Measurements from ENCODE around the gene COA1. TPM values are rescaled to one million over a fixed set of nuclear protein-coding genes. Genes with fewer than 3 reads are reported as not detected.

COA1 gene
- total RNA-seq, 4 donors from 2014 or later, result 59.4 to 72.0 (median 68.7) TPM

DNA sequence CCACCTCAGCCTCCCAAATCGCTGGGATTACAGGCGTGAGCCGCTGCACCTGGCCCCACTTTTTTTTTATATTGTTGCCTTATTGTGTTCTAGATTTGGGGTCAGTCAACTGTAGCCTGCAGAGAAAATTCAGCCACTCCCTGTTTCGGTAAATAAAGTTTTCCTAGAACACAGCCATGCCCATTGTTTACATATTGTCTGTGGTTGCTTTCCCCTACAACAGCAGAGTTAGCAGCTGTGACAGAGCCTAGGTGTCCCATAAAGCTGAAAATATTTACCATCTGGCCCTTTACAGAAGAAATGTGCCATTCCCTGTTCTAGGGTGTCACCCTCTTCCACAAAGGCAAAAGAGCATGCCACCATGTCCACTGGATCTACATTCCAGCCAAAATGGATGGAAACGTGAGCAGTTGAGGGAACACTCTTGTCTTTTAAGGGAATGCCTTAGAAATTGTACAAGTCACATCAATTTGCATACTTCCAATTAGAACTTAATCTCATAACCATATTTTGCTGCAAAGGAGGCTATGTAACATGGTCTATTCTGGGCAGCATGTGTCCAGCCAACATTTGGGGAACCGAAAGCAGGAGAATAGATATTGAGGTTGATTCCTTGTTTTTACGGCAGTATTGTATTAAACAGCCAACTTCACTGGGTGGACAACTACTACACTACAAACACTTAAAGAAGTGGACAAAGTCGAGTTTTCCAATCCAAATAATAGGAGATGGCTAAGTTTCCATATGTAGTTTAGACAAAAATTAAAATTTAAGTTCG lies 18.2 kb upstream of the COA1 start:
- Histone ChIP-seq H3K9me3 (no peaks in the 10 kb centered on the region), H3K27me3 (no peaks in the 10 kb centered on the region), H3K36me3 (no peaks in the 10 kb centered on the region), H3K27ac (no peak overlapping the region), H3K4me1 (no peaks in the 10 kb centered on the region), H3K4me3 (replicated peaks in 1 of 3) (no peak overlapping the region)
- TF ChIP-seq, protein P1, sequence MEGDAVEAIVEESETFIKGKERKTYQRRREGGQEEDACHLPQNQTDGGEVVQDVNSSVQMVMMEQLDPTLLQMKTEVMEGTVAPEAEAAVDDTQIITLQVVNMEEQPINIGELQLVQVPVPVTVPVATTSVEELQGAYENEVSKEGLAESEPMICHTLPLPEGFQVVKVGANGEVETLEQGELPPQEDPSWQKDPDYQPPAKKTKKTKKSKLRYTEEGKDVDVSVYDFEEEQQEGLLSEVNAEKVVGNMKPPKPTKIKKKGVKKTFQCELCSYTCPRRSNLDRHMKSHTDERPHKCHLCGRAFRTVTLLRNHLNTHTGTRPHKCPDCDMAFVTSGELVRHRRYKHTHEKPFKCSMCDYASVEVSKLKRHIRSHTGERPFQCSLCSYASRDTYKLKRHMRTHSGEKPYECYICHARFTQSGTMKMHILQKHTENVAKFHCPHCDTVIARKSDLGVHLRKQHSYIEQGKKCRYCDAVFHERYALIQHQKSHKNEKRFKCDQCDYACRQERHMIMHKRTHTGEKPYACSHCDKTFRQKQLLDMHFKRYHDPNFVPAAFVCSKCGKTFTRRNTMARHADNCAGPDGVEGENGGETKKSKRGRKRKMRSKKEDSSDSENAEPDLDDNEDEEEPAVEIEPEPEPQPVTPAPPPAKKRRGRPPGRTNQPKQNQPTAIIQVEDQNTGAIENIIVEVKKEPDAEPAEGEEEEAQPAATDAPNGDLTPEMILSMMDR (IDR thresholded peaks at IDR 0.05), result no peak
- TF ChIP-seq POLR2A (IDR thresholded peaks at IDR 0.05), result no peak
- intact Hi-C loops (cut with DNase I), result no loop called here
- WGBS, 2 donors, result 86 to 87% methylated on average over 9 of the region's 9 CpGs
- DNase-seq, result no peak

DNA sequence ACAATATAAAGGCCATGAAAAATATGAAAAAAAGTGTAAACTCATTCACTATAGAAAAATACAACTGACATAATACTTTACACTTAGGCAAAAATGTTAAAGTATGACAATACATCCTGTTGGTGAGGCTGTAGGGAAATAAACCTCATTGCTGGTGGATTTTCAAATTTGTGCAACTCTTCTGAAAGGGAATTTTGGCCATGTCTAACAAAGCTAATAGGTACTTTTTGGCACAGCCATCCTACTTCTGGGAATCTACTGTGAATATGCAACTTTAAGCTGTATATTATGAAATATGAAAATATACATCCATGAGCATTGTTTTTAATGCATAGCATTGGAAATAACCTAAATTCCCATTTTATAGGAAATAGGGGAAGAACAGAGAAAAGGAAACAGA lies 13.4 kb upstream of the COA1 start:
- no peaks in the 10 kb centered on the region for H3K36me3 ChIP-seq
- H3K4me3 ChIP-seq (replicated peaks in 1 of 3), result no peak overlapping the region
- intact Hi-C loops (cut with DNase I), result no loop called here
- TF ChIP-seq POLR2A (IDR thresholded peaks at IDR 0.05), result no peak
- TF ChIP-seq, protein P1 (IDR thresholded peaks at IDR 0.05), result no peak
- no peaks in the 10 kb centered on the region for H3K9me3 ChIP-seq
- H3K27ac ChIP-seq, result no peak overlapping the region
- no peaks in the 10 kb centered on the region for H3K4me1 ChIP-seq
- H3K27me3 ChIP-seq, result no peaks in the 10 kb centered on the region
- no peak for DNase-seq

DNA sequence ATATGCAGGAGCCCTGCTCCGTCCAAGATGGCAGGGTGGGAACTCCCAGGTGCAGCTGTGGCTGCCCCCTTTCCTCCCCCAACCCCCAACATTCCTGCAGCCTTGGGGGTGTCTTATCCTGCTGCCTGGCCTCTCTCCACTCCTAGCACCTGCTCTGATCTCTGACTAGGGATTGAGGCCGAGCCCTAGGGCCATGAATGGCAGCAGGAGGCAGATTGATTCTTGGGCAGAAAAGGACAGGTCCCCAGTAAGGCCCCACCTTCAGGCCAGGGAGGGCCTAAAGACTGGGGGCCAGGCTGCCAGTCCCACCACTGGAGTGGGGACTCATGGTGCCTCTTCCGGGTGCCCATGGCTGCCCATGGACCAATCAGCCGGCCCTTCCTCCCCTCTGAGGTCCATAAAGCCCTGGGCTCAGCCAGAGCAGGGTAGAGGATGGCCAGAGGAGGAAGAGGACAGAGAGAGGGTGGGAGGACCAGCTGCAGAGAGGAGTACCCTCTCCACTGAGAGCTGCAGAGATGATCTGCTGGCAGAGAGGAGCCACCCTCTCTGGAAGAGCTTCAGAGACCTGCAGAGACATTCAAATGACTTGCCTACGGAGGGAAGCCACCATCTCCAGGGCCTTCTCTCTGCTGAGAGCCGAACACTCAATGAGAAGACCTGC lies 8.3 kb upstream of the COA1 start:
- H3K4me3 ChIP-seq (replicated peaks in 1 of 3), result no peak overlapping the region
- no peaks in the 10 kb centered on the region for H3K4me1 ChIP-seq
- H3K27ac ChIP-seq, result no peak overlapping the region
- no peak for TF ChIP-seq POLR2A (IDR thresholded peaks at IDR 0.05)
- TF ChIP-seq, protein P1 (IDR thresholded peaks at IDR 0.05), result no peak
- intact Hi-C loops (cut with DNase I), result loop anchor here (10.0 kb wide), 1 partner anchor 97 kb away; no protein-coding TSS in a partner anchor
- DNase-seq, result no peak
- no peaks in the 10 kb centered on the region for H3K27me3 ChIP-seq
- H3K9me3 ChIP-seq, result no peaks in the 10 kb centered on the region
- 94% methylated on average over 5 of the region's 6 CpGs for WGBS, 2 donors
- no peaks in the 10 kb centered on the region for H3K36me3 ChIP-seq

DNA sequence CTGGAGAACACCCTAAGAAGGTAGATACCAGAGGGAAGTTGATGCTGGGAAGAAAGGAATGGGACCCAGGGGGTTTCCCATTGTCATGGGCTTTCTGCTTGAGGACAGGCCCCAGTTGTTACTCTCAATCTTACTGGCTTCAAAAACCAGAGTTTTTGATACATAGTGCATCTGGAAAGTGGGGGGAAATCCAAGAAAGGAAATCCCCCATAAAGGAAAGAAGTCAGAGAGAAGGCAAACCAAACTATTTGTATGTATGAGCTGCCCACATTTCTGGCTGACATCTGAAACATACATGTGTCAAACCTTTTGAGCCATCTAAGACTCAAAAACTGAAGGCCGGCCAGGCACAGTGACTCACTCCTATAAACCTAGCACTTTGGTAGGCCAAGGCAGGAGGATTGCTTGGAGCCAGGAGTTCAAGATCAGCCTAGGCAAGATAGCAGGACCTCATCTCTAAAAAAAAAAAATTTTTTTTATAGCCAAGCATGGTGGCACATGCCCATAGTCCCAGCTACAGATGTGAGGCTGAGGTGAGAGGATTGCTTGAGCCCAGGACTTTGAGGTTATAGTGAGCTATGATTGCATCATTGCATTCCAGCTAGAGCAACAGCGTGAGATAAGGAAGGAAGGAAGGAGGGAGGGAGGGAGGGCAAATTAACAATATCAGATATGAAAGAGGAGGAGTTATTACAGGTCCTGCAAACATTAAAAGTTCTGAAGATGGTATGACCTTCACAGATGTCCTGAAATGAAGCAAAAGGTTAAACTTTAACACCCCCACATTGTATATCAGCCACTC lies 6.7 kb upstream of the COA1 start:
- no peak overlapping the region for H3K27ac ChIP-seq
- no peaks in the 10 kb centered on the region for H3K27me3 ChIP-seq
- no peaks in the 10 kb centered on the region for H3K9me3 ChIP-seq
- WGBS, 2 donors, result 56 to 74% methylated on average over 2 of the region's 2 CpGs
- H3K36me3 ChIP-seq, result no peaks in the 10 kb centered on the region
- DNase-seq, result no peak
- TF ChIP-seq POLR2A (IDR thresholded peaks at IDR 0.05), result no peak
- TF ChIP-seq, protein P1 (IDR thresholded peaks at IDR 0.05), result no peak
- no peaks in the 10 kb centered on the region for H3K4me1 ChIP-seq
- intact Hi-C loops (cut with DNase I), result loop anchor here (10.0 kb wide), 1 partner anchor 99 kb away; no protein-coding TSS in a partner anchor
- no peak overlapping the region for H3K4me3 ChIP-seq (replicated peaks in 1 of 3)
